Mucosa of descending colon (tissue), 3 donors: Measurements from ENCODE around the gene COL4A6. TPM values are rescaled to one million over a fixed set of nuclear protein-coding genes. Genes with fewer than 3 reads are reported as not detected.

Experiments
- ATAC-seq: fragments of 200-7000 bp; cut with Tn5 transposase; one replicate; pipeline ENCODE4 v1.9.1; 2020; ENCODE audit warnings: mild to moderate bottlenecking, moderate library complexity
- DNase-seq, 3 donors: peaks; one replicate each; pipeline ENCODE4 v3.0.0-alpha.2; 2020
- H3K36me3 ChIP-seq: fragments of 200-600 bp; one replicate; pipeline ENCODE4 v1.8.0; 2021; ENCODE audit warnings: low read depth, mild to moderate bottlenecking
- H3K4me1 ChIP-seq: fragments of 200-600 bp; one replicate; pipeline ENCODE4 v1.8.0; 2021; ENCODE audit warnings: low read depth, mild to moderate bottlenecking
- H3K4me3 ChIP-seq: fragments of 200-600 bp; one replicate; pipeline ENCODE4 v1.8.0; 2021; ENCODE audit warnings: mild to moderate bottlenecking
- H3K9me3 ChIP-seq: fragments of 200-600 bp; one replicate; pipeline ENCODE4 v1.8.0; 2021; ENCODE audit warnings: mild to moderate bottlenecking
- intact Hi-C, 2 donors: fragments of 100-400 bp; cut with DNase I in 1 of 2; cut with micrococcal nuclease in 1 of 2; formaldehyde crosslinking; loops; one replicate each; pipeline versions ENCODE4 v1.11.0 to v1.11.1; 2022; cut with DNase I, micrococcal nuclease
- total RNA-seq, 3 donors: library from RNA; stranded (reverse); fragmentation: NEBNext Ultra II Directional in 2 of 3; extraction: Animal tissue kit (Norgen Biotek cat#: 25700) in 2 of 3; gene quantifications; one replicate each; pipeline versions ENCODE4 v1.2.1 to v1.2.4, GENCODE V29; 2021 to 2023
- TF ChIP-seq, protein P1 (sequence below): fragments of 200-600 bp; IDR thresholded peaks from one replicate; pipeline ENCODE4 v1.8.0; 2022; ENCODE audit warnings: antibody characterized with exemption, mild to moderate bottlenecking
- donor health status: DM: no; HTN: no; CAD: no; lungs with moderate emphysema.
- donor health status: DM: no; HTN: no; CAD: no.
- donor health status: DM: no; HTN: yes; CAD: no.

Gene COL4A6
- total RNA-seq, 3 donors from 2014 or later: 0.35 to 0.81 (median 0.77) TPM

DNA sequence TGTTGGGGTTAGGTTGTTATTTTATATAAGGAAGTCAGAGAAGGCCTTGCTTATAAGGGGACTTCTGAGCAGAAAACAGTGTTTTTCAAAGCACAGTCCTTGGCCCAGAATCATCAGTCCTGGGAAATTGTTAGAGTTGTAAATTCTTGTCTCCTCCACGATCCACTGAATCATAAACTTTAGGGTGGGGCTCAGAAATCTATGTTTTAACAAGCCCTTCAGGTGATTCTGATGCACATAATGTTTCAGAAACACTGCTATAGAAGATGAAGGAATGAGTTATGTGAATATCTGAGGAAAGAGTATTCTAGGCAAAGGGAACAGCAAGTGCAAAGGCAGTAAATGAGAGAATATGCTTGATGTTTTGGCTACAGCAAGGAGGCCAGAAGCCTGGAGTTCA lies 121.8 kb downstream of the COL4A6 start:
- ATAC-seq (no peak), DNase-seq (no peak)
- H3K9me3 ChIP-seq: no peaks in the 10 kb centered on the region
- no peaks in the 10 kb centered on the region for H3K4me1 ChIP-seq
- intact Hi-C loops: no loop called here
- TF ChIP-seq, protein P1, sequence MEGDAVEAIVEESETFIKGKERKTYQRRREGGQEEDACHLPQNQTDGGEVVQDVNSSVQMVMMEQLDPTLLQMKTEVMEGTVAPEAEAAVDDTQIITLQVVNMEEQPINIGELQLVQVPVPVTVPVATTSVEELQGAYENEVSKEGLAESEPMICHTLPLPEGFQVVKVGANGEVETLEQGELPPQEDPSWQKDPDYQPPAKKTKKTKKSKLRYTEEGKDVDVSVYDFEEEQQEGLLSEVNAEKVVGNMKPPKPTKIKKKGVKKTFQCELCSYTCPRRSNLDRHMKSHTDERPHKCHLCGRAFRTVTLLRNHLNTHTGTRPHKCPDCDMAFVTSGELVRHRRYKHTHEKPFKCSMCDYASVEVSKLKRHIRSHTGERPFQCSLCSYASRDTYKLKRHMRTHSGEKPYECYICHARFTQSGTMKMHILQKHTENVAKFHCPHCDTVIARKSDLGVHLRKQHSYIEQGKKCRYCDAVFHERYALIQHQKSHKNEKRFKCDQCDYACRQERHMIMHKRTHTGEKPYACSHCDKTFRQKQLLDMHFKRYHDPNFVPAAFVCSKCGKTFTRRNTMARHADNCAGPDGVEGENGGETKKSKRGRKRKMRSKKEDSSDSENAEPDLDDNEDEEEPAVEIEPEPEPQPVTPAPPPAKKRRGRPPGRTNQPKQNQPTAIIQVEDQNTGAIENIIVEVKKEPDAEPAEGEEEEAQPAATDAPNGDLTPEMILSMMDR: no peak
- H3K4me3 ChIP-seq: no peak overlapping the region
- no peaks in the 10 kb centered on the region for H3K36me3 ChIP-seq

DNA sequence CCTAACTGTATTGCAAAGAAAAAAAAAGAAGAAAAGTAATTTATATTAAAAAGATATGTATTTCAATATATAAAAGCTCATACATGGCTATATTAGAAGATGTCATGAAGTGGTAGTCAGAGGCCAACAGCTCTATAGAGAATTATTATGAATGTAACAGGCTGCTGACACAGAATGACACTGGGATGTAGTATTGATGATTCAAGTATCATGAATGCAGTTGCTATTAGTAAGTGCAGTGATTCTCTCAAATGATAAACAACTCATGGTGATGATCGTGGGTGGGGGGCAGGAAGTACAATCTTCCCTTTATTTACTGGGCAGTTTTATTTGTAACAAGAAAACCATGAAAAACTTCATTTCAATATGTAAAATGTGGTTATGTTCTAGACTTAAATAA lies 124.6 kb downstream of the COL4A6 start:
- no peak for ATAC-seq
- Histone ChIP-seq H3K4me1 (no peaks in the 10 kb centered on the region), H3K36me3 (no peaks in the 10 kb centered on the region), H3K9me3 (no peaks in the 10 kb centered on the region), H3K4me3 (no peak overlapping the region)
- TF ChIP-seq, protein P1: no peak
- intact Hi-C loops: no loop called here
- DNase-seq: no peak

DNA sequence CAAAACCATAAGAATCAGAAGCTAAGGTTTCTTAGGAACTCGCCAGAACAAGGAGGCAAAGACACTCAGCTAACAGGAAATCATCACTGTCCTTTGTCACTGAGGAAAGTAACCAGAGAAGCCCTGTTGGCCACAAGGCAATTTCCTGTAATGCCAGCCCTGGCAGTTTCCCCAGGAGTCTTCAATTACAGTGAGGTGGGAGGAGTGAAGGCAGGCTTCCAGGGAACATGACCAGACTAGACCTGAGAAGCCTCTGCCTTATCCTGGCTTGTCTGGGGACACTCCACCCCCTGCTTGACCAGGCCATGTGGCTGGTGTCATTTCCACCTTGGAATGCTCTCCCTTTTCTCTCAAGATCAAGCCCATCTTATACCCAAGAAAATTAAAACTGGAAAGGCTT lies 125.3 kb downstream of the COL4A6 start:
- DNase-seq (no peak), ATAC-seq (no peak)
- Histone ChIP-seq H3K9me3 (no peaks in the 10 kb centered on the region), H3K36me3 (no peaks in the 10 kb centered on the region), H3K4me3 (no peak overlapping the region), H3K4me1 (no peaks in the 10 kb centered on the region)
- TF ChIP-seq, protein P1: no peak
- intact Hi-C loops: no loop called here

DNA sequence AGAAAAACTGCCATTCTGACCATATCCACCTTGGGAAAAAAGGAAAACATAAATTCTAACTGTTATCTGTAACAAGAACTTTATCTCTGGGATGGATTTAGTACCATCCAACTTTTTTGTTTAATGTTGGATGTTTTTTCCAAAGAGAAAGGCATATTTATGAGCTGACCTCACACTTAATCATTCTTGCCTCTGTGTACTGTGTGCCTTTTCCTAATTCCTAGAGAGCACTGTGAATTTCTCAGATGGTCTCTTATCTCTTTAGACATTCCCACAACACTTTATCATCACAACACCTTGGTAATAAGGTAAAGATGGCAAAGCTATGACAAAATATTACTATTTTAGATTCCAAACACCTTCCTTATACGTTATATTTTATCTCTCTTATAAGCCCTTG lies 126.2 kb downstream of the COL4A6 start:
- no peaks in the 10 kb centered on the region for H3K9me3 ChIP-seq
- H3K4me1 ChIP-seq: no peaks in the 10 kb centered on the region
- intact Hi-C loops: no loop called here
- H3K36me3 ChIP-seq: no peaks in the 10 kb centered on the region
- H3K4me3 ChIP-seq: no peak overlapping the region
- TF ChIP-seq, protein P1: no peak
- ATAC-seq (no peak), DNase-seq (no peak)

- intact Hi-C loops: no loop called here
Observed at GRCh38 chrX:108310506-108310905, 127.7 kb downstream of the COL4A6 start.

More at GRCh38 chrX:108310506-108310905, 127.7 kb downstream of the COL4A6 start:
- no peak for DNase-seq
- Histone ChIP-seq H3K4me3 (no peak overlapping the region), H3K36me3 (no peaks in the 10 kb centered on the region), H3K4me1 (no peaks in the 10 kb centered on the region), H3K9me3 (no peaks in the 10 kb centered on the region)
- TF ChIP-seq, protein P1: no peak
- ATAC-seq: no peak
